Stimulated activated CD4-positive, alpha-beta T cell treated with anti-CD3 and anti-CD28 coated beads, Interleukin-4, amount 100 ng/mL, for 24 hours (primary cell): ENCODE results near the gene KCNK15.
"Not testable (repeated sequence)": the region's sequence is repeated elsewhere in the genome, so short reads cannot be mapped to it uniquely, and the experiment has no call there.

Experiments
- DNase-seq: peaks from one replicate; pipeline ENCODE4 v3.0.0-alpha.2; 2020

The KCNK15 gene

DNA sequence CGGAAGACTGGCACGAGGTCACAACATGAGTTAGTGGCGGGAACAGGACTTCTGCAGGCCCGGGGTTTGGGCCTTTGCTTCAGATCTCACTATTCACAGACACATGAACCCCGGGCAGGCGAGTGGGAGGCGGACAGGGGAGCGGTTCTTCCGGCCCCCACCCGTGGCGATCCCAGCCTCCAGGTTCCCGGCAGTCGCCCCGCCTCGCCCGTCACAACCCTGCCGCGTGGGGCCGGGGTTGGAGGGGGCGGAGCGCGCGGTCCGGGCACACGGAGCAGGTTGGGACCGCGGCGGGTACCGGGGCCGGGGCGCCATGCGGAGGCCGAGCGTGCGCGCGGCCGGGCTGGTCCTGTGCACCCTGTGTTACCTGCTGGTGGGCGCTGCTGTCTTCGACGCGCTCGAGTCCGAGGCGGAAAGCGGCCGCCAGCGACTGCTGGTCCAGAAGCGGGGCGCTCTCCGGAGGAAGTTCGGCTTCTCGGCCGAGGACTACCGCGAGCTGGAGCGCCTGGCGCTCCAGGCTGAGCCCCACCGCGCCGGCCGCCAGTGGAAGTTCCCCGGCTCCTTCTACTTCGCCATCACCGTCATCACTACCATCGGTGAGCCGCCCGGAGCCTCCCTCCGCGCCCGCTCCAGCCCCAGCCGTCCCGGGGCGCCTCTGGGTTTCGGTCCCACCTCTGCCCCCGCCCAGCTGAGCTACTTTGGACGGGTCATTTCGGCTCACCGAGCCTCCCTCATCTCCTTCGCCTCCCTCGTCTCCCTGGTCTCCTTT, at the start of gene KCNK15:
Gene KCNK15, plus strand, starts transcription at position 268 of the 769 bp plus-strand sequence. Its CDS starts 46 bp downstream, at position 314.
- DNase-seq: peak; percentile 55

GRCh38 chr20:44696315-44696714, 49.4 kb upstream of the KCNK15 start:
- no peak for DNase-seq

GRCh38 chr20:44697041-44697440, 48.6 kb upstream of the KCNK15 start:
- not testable (repeated sequence) for DNase-seq

DNA sequence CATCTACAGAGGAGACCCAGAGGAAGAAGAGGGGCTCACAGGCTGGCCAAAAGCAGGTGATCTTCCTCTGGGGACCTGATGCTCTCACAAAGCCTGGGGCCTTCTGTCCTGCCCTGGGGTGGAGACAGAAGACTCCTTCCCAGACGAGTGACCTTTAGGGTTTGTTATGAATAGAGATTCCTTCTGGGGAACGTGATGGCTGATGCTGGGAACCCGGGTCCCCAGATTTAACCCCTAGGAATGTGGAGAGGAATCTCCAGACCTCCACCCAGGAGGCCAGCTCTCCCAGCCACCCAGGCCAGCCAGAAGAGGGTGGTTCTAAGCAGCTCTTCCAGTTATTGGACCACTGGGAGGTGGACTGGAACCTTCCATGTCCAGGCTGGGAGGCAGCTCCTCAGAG, 47.3 kb upstream of the KCNK15 start:
- no peak for DNase-seq

DNA sequence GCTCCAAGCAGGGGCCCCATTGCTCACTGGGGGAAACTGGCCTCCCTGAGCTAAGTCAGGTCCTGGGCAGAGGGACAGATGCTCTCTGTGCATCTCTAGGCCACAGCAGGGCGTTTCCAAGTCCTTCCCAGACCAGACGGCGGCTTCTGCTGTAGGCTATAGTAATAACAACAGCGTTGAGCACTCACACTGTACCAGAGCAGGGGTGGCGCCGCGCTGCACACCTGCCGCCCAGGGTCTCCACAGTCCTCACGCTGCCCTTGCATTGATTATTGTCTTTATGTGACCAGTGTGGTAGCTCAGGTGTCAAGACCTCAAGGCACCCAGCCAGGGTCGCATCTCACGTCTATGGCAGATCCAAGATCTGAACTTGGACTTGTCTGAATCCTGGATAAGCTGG, 45.4 kb upstream of the KCNK15 start:
- DNase-seq: no peak

- DNase-seq: no peak
Measured at GRCh38 chr20:44701118-44701857, 44.4 kb upstream of the KCNK15 start.

- DNase-seq: no peak
Measured at GRCh38 chr20:44701858-44702256, 43.8 kb upstream of the KCNK15 start.

DNA sequence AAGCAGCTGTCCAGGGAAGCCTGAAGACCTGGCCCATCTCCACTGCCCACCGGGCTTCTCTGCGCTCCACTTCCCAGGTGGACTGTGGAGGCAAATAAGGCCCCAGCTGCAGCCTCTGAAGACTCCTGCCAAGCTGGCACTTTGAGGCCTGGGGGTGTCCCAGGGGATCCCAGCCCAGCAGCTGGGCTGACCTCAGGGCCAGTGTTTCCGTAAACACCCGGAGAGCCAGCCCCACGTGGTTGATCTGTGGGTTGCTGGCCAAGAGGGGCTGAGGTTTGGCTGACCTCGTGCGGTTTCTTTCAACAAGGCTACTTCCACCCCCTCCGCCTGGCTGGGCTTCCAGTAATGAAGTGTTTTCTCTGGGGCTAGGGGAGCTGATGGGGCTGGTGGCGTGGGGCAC, 42.9 kb upstream of the KCNK15 start:
- DNase-seq: no peak

GRCh38 chr20:44703183-44703925, 42.3 kb upstream of the KCNK15 start:
- no peak for DNase-seq

- no peak for DNase-seq
Measured at GRCh38 chr20:44703956-44704488, 41.6 kb upstream of the KCNK15 start.

DNA sequence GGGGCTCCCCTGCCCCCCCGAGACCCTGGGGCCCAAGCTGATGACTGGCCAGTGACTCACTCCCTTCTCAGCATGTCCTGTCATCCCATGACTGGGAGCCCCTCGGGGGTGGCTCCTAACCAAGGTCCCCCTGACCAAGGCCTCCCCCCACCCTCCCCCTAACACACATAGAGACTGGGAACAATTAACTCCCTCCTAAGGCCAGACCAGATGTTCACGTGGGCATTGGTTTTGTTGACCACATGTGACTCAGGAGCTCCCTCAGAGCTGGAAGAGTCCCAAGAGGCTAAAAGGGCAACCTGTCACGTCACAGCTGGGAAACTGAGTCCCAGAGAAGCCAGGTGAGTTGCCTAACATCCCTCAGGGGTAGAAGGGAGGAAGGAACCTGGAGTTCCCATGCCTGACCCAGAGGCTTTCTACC, 41.1 kb upstream of the KCNK15 start:
- no peak for DNase-seq

- DNase-seq: no peak
Measured at GRCh38 chr20:44705364-44706094, 40.1 kb upstream of the KCNK15 start.

DNA sequence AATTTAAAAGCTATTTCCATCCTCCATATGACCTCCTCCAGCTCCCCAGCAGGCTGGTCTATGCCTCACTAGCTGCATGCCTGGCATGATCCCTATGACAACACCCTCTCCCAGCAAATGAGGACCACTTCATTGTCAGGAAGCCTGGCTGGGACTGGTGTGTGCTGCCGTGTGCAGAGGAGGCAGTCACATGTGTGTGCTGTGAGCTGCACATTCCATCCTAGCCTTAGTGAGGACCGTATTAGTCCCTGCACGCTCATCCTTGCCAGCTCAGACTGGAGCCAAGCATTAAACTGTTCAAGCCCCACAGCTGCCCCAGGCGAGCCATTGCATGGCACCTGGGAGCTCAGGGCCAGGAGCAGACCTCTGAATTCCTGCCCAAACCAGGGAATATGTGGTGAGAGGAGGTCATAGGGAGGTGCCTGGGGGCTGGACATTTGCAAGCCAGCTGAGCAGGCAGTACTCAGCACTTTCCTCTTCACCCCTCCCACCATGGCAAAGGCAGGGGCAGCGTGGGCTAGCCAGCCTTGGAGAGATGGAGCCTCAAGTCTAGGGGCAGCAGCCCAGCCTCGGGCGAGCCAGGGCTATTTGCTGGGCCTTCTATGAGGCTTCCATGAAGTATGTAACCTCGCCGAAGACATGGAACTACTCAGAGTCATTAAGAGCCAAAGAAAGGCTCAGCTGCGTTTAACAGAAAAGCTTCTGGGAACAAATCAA, 39.2 kb upstream of the KCNK15 start:
- no peak for DNase-seq

DNA sequence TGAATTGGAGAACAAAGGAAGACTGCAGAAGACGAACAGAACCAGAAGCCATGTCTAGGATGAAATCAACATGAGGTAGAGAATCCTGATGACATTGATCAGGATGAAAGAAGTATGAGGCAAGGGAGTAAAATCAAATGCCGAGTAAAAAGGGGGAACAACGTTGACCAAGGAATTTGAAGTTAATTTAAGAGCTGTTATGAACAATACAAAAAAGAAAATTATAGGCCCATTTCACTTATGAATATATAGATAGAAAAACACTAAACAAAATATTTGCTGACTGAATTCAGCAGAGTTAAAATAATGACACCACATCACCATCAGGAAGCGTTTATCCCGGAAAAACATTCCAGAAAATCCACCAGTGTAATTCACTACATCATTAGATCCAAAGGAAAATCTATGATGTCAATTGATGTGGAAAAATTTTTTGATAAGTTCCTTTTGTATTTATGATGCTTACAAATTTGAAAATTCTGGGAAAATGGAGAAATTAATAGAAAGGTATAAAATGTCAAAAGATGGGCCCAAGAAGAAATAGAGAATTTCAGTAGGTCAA, 38.6 kb upstream of the KCNK15 start:
- no peak for DNase-seq

DNA sequence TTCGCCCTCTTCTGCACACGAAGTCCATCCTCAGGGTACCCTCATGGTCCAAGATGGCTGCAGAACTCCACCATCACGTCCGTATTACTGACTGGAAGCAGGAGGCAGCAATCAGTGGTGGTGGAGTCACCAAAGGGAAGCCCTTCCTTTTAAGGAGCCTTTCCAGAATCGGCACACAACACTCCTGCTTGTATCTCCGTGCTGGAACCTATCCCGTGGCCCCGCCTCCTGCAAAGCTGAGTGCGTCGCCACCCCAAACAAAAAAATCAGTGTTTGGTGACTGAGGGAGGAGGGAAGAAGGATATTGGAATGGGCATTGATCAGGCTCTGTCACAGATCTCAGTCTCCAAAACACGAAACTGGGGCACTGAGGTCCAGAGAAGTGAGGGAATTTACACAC, 36.3 kb upstream of the KCNK15 start:
- DNase-seq: no peak

- DNase-seq: no peak
Measured at GRCh38 chr20:44709797-44710196, 35.9 kb upstream of the KCNK15 start.

DNA sequence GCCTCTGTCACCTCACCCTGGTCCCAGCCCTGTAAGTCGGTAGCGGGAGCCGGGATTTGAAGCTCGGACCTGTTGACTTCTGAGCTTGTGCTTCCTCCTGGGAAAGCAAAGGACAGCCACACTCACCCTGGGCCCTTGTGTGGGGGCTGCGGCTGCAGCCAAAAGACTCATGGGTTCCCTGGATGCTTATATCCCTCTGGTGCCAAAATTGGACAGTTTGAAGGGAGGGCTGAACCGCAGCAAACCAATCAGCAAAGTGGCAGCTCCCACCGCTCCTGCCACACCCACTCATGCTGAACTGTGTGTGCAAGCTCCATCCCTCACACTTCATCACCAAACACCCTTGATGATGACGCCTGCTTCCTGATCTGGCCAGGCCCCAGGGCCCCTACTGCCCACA, 34.4 kb upstream of the KCNK15 start:
- no peak for DNase-seq

DNA sequence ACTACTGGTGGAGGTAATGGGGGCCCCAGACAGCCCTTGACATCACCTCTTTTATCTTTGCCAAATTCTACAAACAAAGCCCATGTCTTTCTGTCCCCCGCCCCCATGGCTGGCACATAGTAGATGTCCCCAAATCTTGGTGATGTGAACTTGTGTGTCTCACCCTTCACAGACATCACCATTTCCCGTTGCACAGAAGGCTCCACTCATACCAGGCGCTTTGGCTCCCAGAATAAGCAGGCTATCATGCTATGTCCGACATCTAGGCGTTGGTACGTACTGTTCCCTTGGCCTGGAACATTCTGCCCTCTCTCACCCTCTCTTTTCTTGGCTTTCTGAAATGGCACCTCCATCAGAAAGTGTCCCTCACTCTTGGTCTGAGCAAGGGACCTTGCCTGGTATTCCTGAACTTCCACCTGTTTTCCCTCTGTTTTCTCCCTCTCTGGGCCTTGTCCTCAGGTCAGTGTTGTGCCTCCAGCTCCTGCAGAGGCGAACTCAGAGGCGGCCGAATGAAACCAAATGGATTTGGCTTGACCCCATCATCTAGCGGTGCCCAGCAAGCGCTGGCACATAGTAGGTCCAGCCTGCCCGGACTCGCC, 31.5 kb upstream of the KCNK15 start:
- DNase-seq: no peak

- no peak for DNase-seq
Measured at GRCh38 chr20:44714701-44715498, 30.8 kb upstream of the KCNK15 start, which contains the start of gene CCN5. TSS of gene CCN5 (plus strand) at chr20:44715369. CDS start at chr20:44715391, 22 bp downstream.
